Esophagus squamous epithelium (tissue), 5 donors: Measurements from ENCODE around the gene KNCN. TPM values are rescaled to one million over a fixed set of nuclear protein-coding genes. Genes with fewer than 3 reads are reported as not detected.
A peak's percentile ranks its signal among the peaks of the same experiment; 100 is the strongest.

Experiments
- DNase-seq: peaks from one replicate; lab custom pipeline; 2025; lab: John Stamatoyannopoulos, UW
- H3K27ac ChIP-seq, 4 donors: fragments of 200-600 bp; sonication (generic); one replicate each; pipeline ENCODE4 v1.5.1; 2016 to 2019; ENCODE audit warnings: mild to moderate bottlenecking in 1 of 4
- H3K27me3 ChIP-seq, 4 donors: fragments of 200-600 bp; sonication (generic); 1 replicate in 3 of 4; 2 replicates in 1 of 4; pipeline versions ENCODE4 v1.5.1 to v1.6.0; 2017 to 2021; ENCODE audit warnings: antibody characterized with exemption in 1 of 4
- H3K36me3 ChIP-seq, 3 donors: fragments of 200-600 bp; sonication (generic); one replicate each; pipeline ENCODE4 v1.5.1; 2016 to 2019
- H3K4me1 ChIP-seq, 3 donors: fragments of 200-600 bp; sonication (generic); one replicate each; pipeline ENCODE4 v1.5.1; 2017 to 2019
- H3K4me3 ChIP-seq, 4 donors: fragments of 200-600 bp; sonication (generic); 1 replicate in 3 of 4; 2 replicates in 1 of 4; pipeline ENCODE4 v1.5.1; 2016 to 2019; ENCODE audit warnings: mild to moderate bottlenecking in 2 of 4, moderate library complexity in 1 of 4
- H3K9me3 ChIP-seq, 3 donors: fragments of 200-600 bp; sonication (generic); one replicate each; pipeline ENCODE4 v1.5.1; 2016 to 2019
- POLR2A ChIP-seq, 4 donors: fragments of 450-650 bp; IDR thresholded peaks; one replicate each; pipeline ENCODE4 v1.6.1; 2017; ENCODE audit warnings: antibody characterized with exemption in 4 of 4, mild to moderate bottlenecking in 4 of 4, moderate library complexity in 3 of 4
- WGBS, 2 donors: methylation state at CpG; one replicate each; pipeline ENCODE4 v1.1.5; 2018; 5-methylcytosine and 5-hydroxymethylcytosine counted together
- intact Hi-C: fragments of 100-400 bp; cut with DNase I; formaldehyde crosslinking; loops from one replicate; pipeline ENCODE4 v1.15.0; 2022
- total RNA-seq, 4 donors: library from RNA; depleted of rRNA; stranded (reverse); fragments of >200 nt; gene quantifications; one replicate each; pipeline ENCODE4 v1.1.0, GENCODE V29; 2016
- TF ChIP-seq, protein P1 (sequence below), 6 experiments: fragments of 450-650 bp in 4 of 6; fragments of 200-600 bp in 2 of 6; sonication (generic) in 2 of 6; IDR thresholded peaks; one replicate each; pipeline ENCODE4 v1.5.1; 2016 to 2019; ENCODE audit warnings: antibody characterized with exemption in 6 of 6, mild to moderate bottlenecking in 4 of 6, moderate library complexity in 4 of 6
- donor health status: DM: yes; HTN: yes; CAD: no.

KNCN gene
- total RNA-seq, 4 donors from 2014 or later = not detected

- Histone ChIP-seq H3K4me1 (peaks cover 0 to 17% (median 0%) of the 10 kb centered on the region in 3 donors), H3K27ac (no peak overlapping the region), H3K27me3 (peaks cover 0 to 51% (median 0%) of the 10 kb centered on the region in 4 donors), H3K4me3 (no peak overlapping the region), H3K9me3 (no peaks in the 10 kb centered on the region), H3K36me3 (no peaks in the 10 kb centered on the region)
- 64 to 77% methylated on average over 8 to 14 of the region's 17 CpGs for WGBS, 2 donors
- intact Hi-C loops = no loop called here
- no peak for TF ChIP-seq POLR2A (IDR thresholded peaks at IDR 0.05)
- TF ChIP-seq, protein P1, sequence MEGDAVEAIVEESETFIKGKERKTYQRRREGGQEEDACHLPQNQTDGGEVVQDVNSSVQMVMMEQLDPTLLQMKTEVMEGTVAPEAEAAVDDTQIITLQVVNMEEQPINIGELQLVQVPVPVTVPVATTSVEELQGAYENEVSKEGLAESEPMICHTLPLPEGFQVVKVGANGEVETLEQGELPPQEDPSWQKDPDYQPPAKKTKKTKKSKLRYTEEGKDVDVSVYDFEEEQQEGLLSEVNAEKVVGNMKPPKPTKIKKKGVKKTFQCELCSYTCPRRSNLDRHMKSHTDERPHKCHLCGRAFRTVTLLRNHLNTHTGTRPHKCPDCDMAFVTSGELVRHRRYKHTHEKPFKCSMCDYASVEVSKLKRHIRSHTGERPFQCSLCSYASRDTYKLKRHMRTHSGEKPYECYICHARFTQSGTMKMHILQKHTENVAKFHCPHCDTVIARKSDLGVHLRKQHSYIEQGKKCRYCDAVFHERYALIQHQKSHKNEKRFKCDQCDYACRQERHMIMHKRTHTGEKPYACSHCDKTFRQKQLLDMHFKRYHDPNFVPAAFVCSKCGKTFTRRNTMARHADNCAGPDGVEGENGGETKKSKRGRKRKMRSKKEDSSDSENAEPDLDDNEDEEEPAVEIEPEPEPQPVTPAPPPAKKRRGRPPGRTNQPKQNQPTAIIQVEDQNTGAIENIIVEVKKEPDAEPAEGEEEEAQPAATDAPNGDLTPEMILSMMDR (IDR thresholded peaks at IDR 0.05) = no peak
- DNase-seq = no peak
Observed at GRCh38 chr1:46550751-46551231, 656 bp downstream of the KNCN start.

DNA sequence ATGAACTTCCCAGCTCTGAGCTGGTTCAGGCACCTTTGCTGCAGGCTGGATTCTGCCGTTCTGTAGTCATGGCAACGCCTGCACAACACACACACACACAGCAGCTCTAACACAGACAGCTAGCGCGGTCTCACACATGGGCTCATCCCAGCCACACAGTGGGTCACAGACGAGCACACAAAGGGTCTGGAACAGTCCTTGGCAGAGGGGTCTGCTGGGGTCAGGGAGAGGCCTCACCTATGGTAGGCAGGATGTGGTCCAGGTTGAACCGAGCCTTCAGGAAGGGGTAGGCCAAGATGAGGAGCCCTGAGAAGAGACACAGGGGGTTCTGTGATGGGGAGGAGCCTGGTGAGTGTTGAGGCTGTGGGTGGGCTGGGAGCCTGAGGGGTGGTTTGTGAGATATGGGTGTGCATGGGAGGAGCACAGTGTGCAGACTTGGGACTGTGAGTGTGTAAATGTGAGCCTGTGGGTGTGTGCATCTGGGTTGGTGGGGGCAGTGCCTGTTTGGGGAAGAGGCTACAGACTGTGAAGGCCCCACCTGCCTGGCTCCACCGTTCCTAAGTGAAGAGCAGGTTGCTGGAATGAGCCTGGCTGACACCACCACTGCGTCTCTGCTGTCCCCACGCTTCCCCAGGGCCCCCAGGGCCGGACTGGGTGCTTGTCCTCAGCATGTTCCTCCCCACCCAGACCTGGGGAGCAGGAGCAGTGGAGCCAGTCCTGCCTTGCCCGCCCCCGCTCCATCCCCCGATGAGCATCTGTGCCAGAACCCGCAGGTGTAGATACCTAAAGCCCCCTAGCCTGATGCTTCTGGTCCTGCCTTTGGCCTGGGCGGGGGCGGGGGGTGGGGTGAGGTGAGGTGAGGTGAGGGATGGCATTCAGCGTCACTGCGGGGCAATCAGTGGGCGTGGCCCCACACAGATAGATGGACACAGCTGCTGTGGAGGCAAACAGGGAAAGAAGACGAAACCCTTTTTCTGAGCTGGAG is 1.5 kb downstream of the KNCN start:
- H3K27me3 ChIP-seq = peaks cover 0 to 59% (median 0%) of the 10 kb centered on the region in 4 donors
- H3K36me3 ChIP-seq = no peaks in the 10 kb centered on the region
- no peak for DNase-seq
- H3K27ac ChIP-seq = no peak overlapping the region
- TF ChIP-seq, protein P1 (IDR thresholded peaks at IDR 0.05) = no peak
- no peak for TF ChIP-seq POLR2A (IDR thresholded peaks at IDR 0.05)
- no peaks in the 10 kb centered on the region for H3K9me3 ChIP-seq
- intact Hi-C loops = no loop called here
- H3K4me1 ChIP-seq = peaks cover 0 to 17% (median 0%) of the 10 kb centered on the region in 3 donors
- no peak overlapping the region for H3K4me3 ChIP-seq
- WGBS, 2 donors = 4 to 43% methylated on average over 4 to 5 of the region's 20 CpGs

GRCh38 chr1:46547481-46548383 is 3.7 kb downstream of the KNCN start:
- Histone ChIP-seq H3K4me1 (peaks cover 0 to 25% (median 4%) of the 10 kb centered on the region in 3 donors), H3K4me3 (peak overlapping the region in 1 of 4 donors; percentile 32), H3K36me3 (no peaks in the 10 kb centered on the region), H3K27me3 (peaks cover 7 to 78% (median 8%) of the 10 kb centered on the region in 4 donors), H3K9me3 (no peaks in the 10 kb centered on the region), H3K27ac (no peak overlapping the region)
- TF ChIP-seq POLR2A (IDR thresholded peaks at IDR 0.05) = no peak
- TF ChIP-seq, protein P1 (IDR thresholded peaks at IDR 0.05) = peak in 4 of 6 experiments; percentile 28 to 54 (median 38)
- WGBS, 2 donors = 36 to 83% methylated on average over 5 to 7 of the region's 22 CpGs
- intact Hi-C loops = no loop called here
- DNase-seq = no peak

DNA sequence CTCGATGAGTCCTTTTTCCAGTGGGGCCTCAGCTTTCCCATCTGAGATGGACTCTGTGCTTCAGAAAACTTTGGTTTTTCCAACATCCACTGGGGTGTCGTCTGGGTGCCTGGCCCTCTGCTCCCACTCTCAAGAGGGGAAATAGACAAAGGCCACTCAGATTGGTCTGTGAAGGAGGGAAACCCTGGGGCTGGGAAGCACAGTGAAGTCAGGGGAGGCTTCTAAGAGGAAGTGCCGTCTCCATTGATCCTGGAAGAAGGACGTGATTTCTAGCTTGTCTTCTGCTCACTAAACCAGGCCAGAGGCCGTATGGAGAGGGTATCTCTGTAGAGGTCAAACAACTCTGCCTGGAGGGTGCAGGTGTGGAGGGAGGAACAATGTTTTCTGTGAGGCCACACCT is 5.2 kb downstream of the KNCN start:
- Histone ChIP-seq H3K27me3 (peaks cover 7 to 89% (median 8%) of the 10 kb centered on the region in 4 donors), H3K4me3 (no peak overlapping the region), H3K36me3 (no peaks in the 10 kb centered on the region), H3K4me1 (peaks cover 0 to 25% (median 4%) of the 10 kb centered on the region in 3 donors), H3K9me3 (no peaks in the 10 kb centered on the region), H3K27ac (no peak overlapping the region)
- intact Hi-C loops = no loop called here
- WGBS, 2 donors = 57 to 66% methylated on average over 2 to 4 of the region's 5 CpGs
- TF ChIP-seq, protein P1 (IDR thresholded peaks at IDR 0.05) = no peak
- no peak for TF ChIP-seq POLR2A (IDR thresholded peaks at IDR 0.05)
- no peak for DNase-seq
